HCT116 (cell line): ENCODE results near the gene MUC13. TPM values are rescaled to one million over a fixed set of nuclear protein-coding genes. Genes with fewer than 3 reads are reported as not detected.

Experiments used
- ATAC-seq: fragments of 200-7000 bp; cut with Tn5 transposase; 2 replicates; pipeline ENCODE4 v1.9.1; 2020; ENCODE audit warnings: mild to moderate bottlenecking, moderate library complexity
- BruUV-seq: library from RNA; stranded (reverse); fragments of 400-500 nt; replicated peaks from 2 replicates; lab custom pipeline; 2021; lab: Mats Ljungman, UMichigan
- CTCF ChIA-PET: fragments of 300-600 bp; sonication (Branson Sonifier 250); formaldehyde crosslinking; loops from one replicate; lab custom pipeline; 2021; ENCODE audit warnings: antibody characterized with exemption; lab: Charles Lee
- POLR2A ChIA-PET: fragments of 300-600, 350-600 bp; sonication (Branson Sonifier 250); formaldehyde crosslinking; loops from one replicate; lab custom pipeline; 2021; ENCODE audit warnings: antibody characterized with exemption; lab: Charles Lee
- RAD21 ChIA-PET, 2 experiments: fragments of 300-600 bp; sonication (Branson Sonifier 250); formaldehyde crosslinking; loops; one replicate each; lab custom pipeline; 2023; ENCODE audit warnings: low total read pairs in 2 of 2; ENCODE audit not compliant: uncharacterized antibody in 2 of 2, unreplicated experiment in 2 of 2, low non-redundant PET in 1 of 2; lab: Charles Lee
- DNase-seq: peaks from one replicate; pipeline ENCODE4 v3.0.0-alpha.2; 2010; ENCODE audit warnings: low read depth, low spot score
- H2AFZ ChIP-seq: fragments of 200-600 bp; shearing (Covaris generic), sonication (generic); 2 replicates; pipeline ENCODE4 v1.6.1; 2017; ENCODE audit warnings: low read depth, mixed run types, mixed read lengths, antibody characterized with exemption, low read length; ENCODE audit not compliant: poor library complexity, severe bottlenecking
- H3K27ac ChIP-seq: 2 replicates; pipeline ENCODE4 v1.5.1; 2012; ENCODE audit warnings: low read depth, low read length
- H3K27me3 ChIP-seq: fragments of 200-600 bp; sonication (generic); 2 replicates; pipeline ENCODE4 v1.6.1; 2016; ENCODE audit warnings: mixed run types, low read length, mixed read lengths; ENCODE audit not compliant: insufficient read depth
- H3K36me3 ChIP-seq, 2 experiments: fragments of 200-500 bp in 1 of 2; fragments of 200-600 bp in 1 of 2; sonication (Bioruptor generic) in 1 of 2; sonication (generic) in 1 of 2; 2 replicates each; pipeline versions ENCODE4 v1.5.1 to v1.6.1; 2014 to 2016; ENCODE audit warnings: low read length in 2 of 2, inconsistent platforms in 1 of 2, mixed read lengths in 1 of 2, mixed run types in 1 of 2; ENCODE audit not compliant: insufficient read depth in 2 of 2, control insufficient read depth in 1 of 2
- H3K4me1 ChIP-seq, 2 experiments: fragments of 200-600 bp in 1 of 2; sonication (generic) in 1 of 2; 2 replicates each; pipeline versions ENCODE4 v1.5.1 to v1.6.1; 2012 to 2017; ENCODE audit warnings: low read length in 2 of 2, inconsistent platforms in 1 of 2, mild to moderate bottlenecking in 1 of 2, mixed read lengths in 1 of 2, mixed run types in 1 of 2, moderate library complexity in 1 of 2; ENCODE audit not compliant: insufficient read depth in 2 of 2, control insufficient read depth in 1 of 2
- H3K4me2 ChIP-seq: fragments of 200-600 bp; sonication (generic); 2 replicates; pipeline ENCODE4 v1.6.1; 2017; ENCODE audit warnings: mixed run types, low read length, mixed read lengths
- H3K4me3 ChIP-seq, 2 experiments: fragments of 200-600 bp in 1 of 2; sonication (generic) in 1 of 2; replicated peaks in 1 of 2; 2 replicates each; pipeline ENCODE4 v1.5.1; 2011 to 2016; ENCODE audit warnings: low read length in 2 of 2, control low read depth in 1 of 2, low read depth in 1 of 2, mild to moderate bottlenecking in 1 of 2, mixed read lengths in 1 of 2, mixed run types in 1 of 2
- H3K79me2 ChIP-seq: fragments of 200-600 bp; sonication (generic); 2 replicates; pipeline ENCODE4 v1.6.1; 2017; ENCODE audit warnings: mild to moderate bottlenecking, mixed run types, low read length, moderate library complexity, mixed read lengths; ENCODE audit not compliant: insufficient read depth
- H3K9ac ChIP-seq: fragments of 200-600 bp; sonication (generic); 2 replicates; pipeline ENCODE4 v1.6.1; 2016; ENCODE audit warnings: low read length, mixed read lengths
- H3K9me2 ChIP-seq: fragments of 200-600 bp; sonication (generic), shearing (Covaris generic); 2 replicates; pipeline ENCODE4 v1.6.1; 2017; ENCODE audit warnings: mixed run types, mild to moderate bottlenecking, moderate library complexity; ENCODE audit not compliant: insufficient read depth
- H3K9me3 ChIP-seq, 2 experiments: fragments of 200-500 bp in 1 of 2; fragments of 200-600 bp in 1 of 2; sonication (Bioruptor generic) in 1 of 2; sonication (generic) in 1 of 2; 2 replicates each; pipeline ENCODE4 v1.6.1; 2014 to 2017; ENCODE audit warnings: low read length in 2 of 2, mixed read lengths in 2 of 2, inconsistent platforms in 1 of 2, low read depth in 1 of 2, mild to moderate bottlenecking in 1 of 2, mixed run types in 1 of 2, moderate library complexity in 1 of 2; ENCODE audit not compliant: control insufficient read depth in 1 of 2, insufficient read depth in 1 of 2
- H4K20me1 ChIP-seq: fragments of 200-600 bp; sonication (generic), shearing (Covaris generic); 2 replicates; pipeline ENCODE4 v1.6.1; 2017; ENCODE audit warnings: mixed run types, mild to moderate bottlenecking, moderate library complexity; ENCODE audit not compliant: insufficient read depth
- CBX3 ChIP-seq: IDR thresholded peaks from 2 replicates; pipeline ENCODE4 v1.6.1; 2012; ENCODE audit warnings: low read depth
- CEBPB ChIP-seq: IDR thresholded peaks from 2 replicates; pipeline ENCODE4 v1.6.1; 2012; ENCODE audit warnings: low read depth
- CTCF ChIP-seq, 3 experiments: fragments of 200-600 bp in 1 of 3; sonication (generic) in 1 of 3; IDR thresholded peaks in 2 of 3; conservative IDR thresholded peaks in 1 of 3; 2 replicates each; pipeline ENCODE4 v1.5.1; 2012 to 2017; ENCODE audit warnings: low read depth in 2 of 3, low read length in 2 of 3, antibody characterized with exemption in 1 of 3, borderline replicate concordance in 1 of 3, control low read depth in 1 of 3, mild to moderate bottlenecking in 1 of 3, mixed read lengths in 1 of 3, mixed run types in 1 of 3, moderate library complexity in 1 of 3; ENCODE audit not compliant: insufficient read depth in 1 of 3
- ELF1 ChIP-seq: IDR thresholded peaks from 2 replicates; pipeline ENCODE4 v1.6.1; 2012; ENCODE audit warnings: low read depth, borderline replicate concordance
- FOSL1 ChIP-seq: IDR thresholded peaks from 2 replicates; pipeline ENCODE4 v1.6.1; 2012; ENCODE audit warnings: low read depth
- JUND ChIP-seq: IDR thresholded peaks from 2 replicates; pipeline ENCODE4 v1.6.1; 2012
- POLR2A ChIP-seq: IDR thresholded peaks from 2 replicates; pipeline ENCODE4 v1.7.0; 2011; ENCODE audit warnings: borderline replicate concordance; ENCODE audit not compliant: insufficient read depth, insufficient read length; ENCODE audit errors: extremely low read depth
- POLR2AphosphoS5 ChIP-seq: IDR thresholded peaks from 2 replicates; pipeline ENCODE4 v1.6.1; 2011; ENCODE audit warnings: mild to moderate bottlenecking, low read depth, low read length, moderate library complexity
- RAD21 ChIP-seq: IDR thresholded peaks from 2 replicates; pipeline ENCODE4 v1.6.1; 2012; ENCODE audit warnings: low read depth, mild to moderate bottlenecking
- REST ChIP-seq: IDR thresholded peaks from 2 replicates; pipeline ENCODE4 v1.6.1; 2012; ENCODE audit warnings: low read depth
- SIN3A ChIP-seq: IDR thresholded peaks from 2 replicates; pipeline ENCODE4 v1.6.1; 2012; ENCODE audit warnings: low read depth
- SP1 ChIP-seq: IDR thresholded peaks from 2 replicates; pipeline ENCODE4 v1.6.1; 2012; ENCODE audit warnings: low read depth
- TCF7L2 ChIP-seq: IDR thresholded peaks from 2 replicates; pipeline ENCODE4 v1.7.0; 2011; ENCODE audit warnings: borderline replicate concordance, inconsistent platforms; ENCODE audit not compliant: insufficient read depth, insufficient read length; ENCODE audit errors: extremely low read depth
- YY1 ChIP-seq: IDR thresholded peaks from 2 replicates; pipeline ENCODE4 v1.6.1; 2011; ENCODE audit warnings: low read length, low read depth, moderate library complexity, mild to moderate bottlenecking; ENCODE audit not compliant: insufficient replicate concordance; ENCODE audit errors: extremely low read depth
- ZBTB33 ChIP-seq: IDR thresholded peaks from 2 replicates; pipeline ENCODE4 v1.6.1; 2011; ENCODE audit warnings: mild to moderate bottlenecking, low read length, moderate library complexity; ENCODE audit not compliant: insufficient replicate concordance; ENCODE audit errors: extremely low read depth
- ZFX ChIP-seq: fragments of 450-650 bp; IDR thresholded peaks from 2 replicates; pipeline ENCODE4 v1.6.1; 2017
- ZNF274 ChIP-seq: fragments of 200-500 bp; sonication (Bioruptor generic); IDR thresholded peaks from 2 replicates; pipeline ENCODE4 v1.6.1; 2014; ENCODE audit warnings: mild to moderate bottlenecking, low read depth, low read length, inconsistent platforms
- intact Hi-C: fragments of 100-400 bp; cut with micrococcal nuclease; formaldehyde crosslinking; loops from 2 replicates; pipeline ENCODE4 v1.10.0; 2022
- total RNA-seq: library from RNA; stranded (reverse); gene quantifications from one replicate; pipeline ENCODE4 v1.2.1, GENCODE V29; 2021; ENCODE audit not compliant: unreplicated experiment
- TF ChIP-seq, protein P1 (sequence below): IDR thresholded peaks from 2 replicates; pipeline ENCODE4 v1.6.1; 2012

MUC13 gene
- total RNA-seq, 1 experiment from 2014 or later: 0.44 TPM

GRCh38 chr3:124967964-124968363 is 33.4 kb upstream of the MUC13 start:
- BruUV-seq: no TSS peak
- no peak for ATAC-seq
- POLR2A ChIA-PET: no interaction called here

More at GRCh38 chr3:124967964-124968363, 33.4 kb upstream of the MUC13 start:
- Histone ChIP-seq H3K4me3 (no peak overlapping the region), H3K9ac (no peak overlapping the region), H4K20me1 (no peaks in the 10 kb centered on the region), H3K36me3 (no peaks in the 10 kb centered on the region), H2AFZ (no peak overlapping the region), H3K79me2 (no peaks in the 10 kb centered on the region), H3K4me1 (no peaks in the 10 kb centered on the region), H3K9me3 (no peaks in the 10 kb centered on the region), H3K4me2 (no peak overlapping the region), H3K27me3 (no peaks in the 10 kb centered on the region), H3K9me2 (no peaks in the 10 kb centered on the region), H3K27ac (no peak overlapping the region)
- ChIA-PET RAD21 (no interaction called here), CTCF (no interaction called here)
- intact Hi-C loops: no loop called here
- no peak for DNase-seq
- no peak for TF ChIP-seq JUND
- no peak for TF ChIP-seq POLR2A
- no peak for TF ChIP-seq TCF7L2
- TF ChIP-seq POLR2AphosphoS5: no peak
- no peak for TF ChIP-seq RAD21
- TF ChIP-seq ZBTB33: no peak
- no peak for TF ChIP-seq CBX3
- no peak for TF ChIP-seq FOSL1
- no peak for TF ChIP-seq CTCF (IDR thresholded peaks at IDR 0.05 in 2 of 3, conservative IDR thresholded peaks at IDR 0.05 in 1 of 3; ENCODE audit: borderline replicate concordance in 1 of 3, insufficient read depth in 1 of 3, low read depth in 2 of 3, low read length in 2 of 3)
- no peak for TF ChIP-seq REST
- no peak for TF ChIP-seq SP1
- no peak for TF ChIP-seq ZFX
- TF ChIP-seq, protein P1, sequence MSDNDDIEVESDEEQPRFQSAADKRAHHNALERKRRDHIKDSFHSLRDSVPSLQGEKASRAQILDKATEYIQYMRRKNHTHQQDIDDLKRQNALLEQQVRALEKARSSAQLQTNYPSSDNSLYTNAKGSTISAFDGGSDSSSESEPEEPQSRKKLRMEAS: no peak
- no peak for TF ChIP-seq ELF1
- TF ChIP-seq CEBPB: no peak
- no peak for TF ChIP-seq YY1
- TF ChIP-seq SIN3A: no peak
- TF ChIP-seq ZNF274: no peak
